ENCODE data around the gene ATG16L1. TPM values are rescaled to one million over a fixed set of nuclear protein-coding genes. Genes with fewer than 3 reads are reported as not detected.

Gene ATG16L1
- total RNA-seq, 1 experiment from 2014 or later, result 42.0 TPM

GRCh38 chr2:233211548-233211895, 40.0 kb upstream of the ATG16L1 start:
- H2BK15ac ChIP-seq (ENCODE audit: low read depth, low read length), result no peak overlapping the region
- no peak for TF ChIP-seq CTCF (conservative IDR thresholded peaks at IDR 0.05)
- no peak overlapping the region for H2AK5ac ChIP-seq (ENCODE audit: insufficient read length, low read length)
- H2BK20ac ChIP-seq (ENCODE audit: low read depth, low read length, poor library complexity, severe bottlenecking), result no peak overlapping the region
- no peak overlapping the region for H3K9ac ChIP-seq (ENCODE audit: extremely low read depth, insufficient read length, low read length)
- H2AFZ ChIP-seq (ENCODE audit: low read length), result no peak overlapping the region
- no peak overlapping the region for H4K8ac ChIP-seq (replicated peaks; ENCODE audit: insufficient read length, low read depth, low read length)
- no peak overlapping the region for H2BK120ac ChIP-seq (ENCODE audit: low read depth, low read length, poor library complexity, severe bottlenecking)
- Mint-ChIP-seq H3K4me3 (no peak overlapping the region), H3K27ac (no peak overlapping the region), H3K27me3 (ENCODE audit: low read depth) (peaks cover 4% of the 10 kb centered on the region), H3K9me3 (no peaks in the 10 kb centered on the region; a peak in 1 of 5 replicates), H3K36me3 (ENCODE audit: insufficient read depth in 1 of 3, low read depth in 3 of 3) (peaks cover 0 to 2% (median 0%) of the 10 kb centered on the region in 3 experiments; a peak in 2 of 7 replicates), H3K4me1 (peaks cover 40 to 41% of the 10 kb centered on the region in 2 experiments)
- no peak overlapping the region for H4K5ac ChIP-seq (ENCODE audit: insufficient read length, low read depth, low read length)
- no peaks in the 10 kb centered on the region for H3K27me3 ChIP-seq (ENCODE audit: insufficient read depth, low read length)
- WGBS (ENCODE audit: extremely low coverage, insufficient read length, low lambda C conversion rate), result no CpG with 5 or more reads among the region's 3 CpGs
- no peak overlapping the region for H4K91ac ChIP-seq (ENCODE audit: insufficient read length, low read depth, low read length)
- H3K9me3 ChIP-seq (ENCODE audit: control insufficient read depth, low read depth, low read length), result no peaks in the 10 kb centered on the region
- no peak overlapping the region for H2BK12ac ChIP-seq (ENCODE audit: insufficient read length, low read depth, low read length)
- no peak overlapping the region for H3K18ac ChIP-seq (ENCODE audit: insufficient read length, low read depth, low read length)
- peaks cover 8% of the 10 kb centered on the region; the same call in 1 of the 2 replicates for H3K4me1 ChIP-seq (ENCODE audit: insufficient read depth, low read length)
- no peak overlapping the region for H2BK5ac ChIP-seq (ENCODE audit: insufficient read length, low read length)
- H3K4me2 ChIP-seq (ENCODE audit: insufficient read depth, insufficient read length, low read length), result no peak overlapping the region
- no peaks in the 10 kb centered on the region for H3K79me2 ChIP-seq (ENCODE audit: insufficient read depth, low read length)
- no peak overlapping the region for H3K56ac ChIP-seq (ENCODE audit: insufficient read length, low read depth, low read length)
- no peaks in the 10 kb centered on the region for H3K79me1 ChIP-seq (ENCODE audit: insufficient read depth, low read depth, low read length, poor library complexity, severe bottlenecking)
- no peak overlapping the region for H3K4ac ChIP-seq (ENCODE audit: low read depth, low read length)
- no peak overlapping the region for H3K14ac ChIP-seq (ENCODE audit: insufficient read depth, low read length)
- no peak overlapping the region for H3K23ac ChIP-seq (ENCODE audit: insufficient read length, low read depth, low read length)
- no peaks in the 10 kb centered on the region for H3K23me2 ChIP-seq (ENCODE audit: insufficient read length, low read depth, low read length, poor library complexity, severe bottlenecking)
- DNase-seq, result no peak
- H4K20me1 ChIP-seq (ENCODE audit: control insufficient read depth, insufficient read depth, insufficient read length), result no peaks in the 10 kb centered on the region
- no peak overlapping the region for H3T11ph ChIP-seq (ENCODE audit: low read length)
- no peak overlapping the region for H3K27ac ChIP-seq (ENCODE audit: insufficient read length, low read depth, low read length)

All from H9 (cell line).